22Rv1 (cell line): ENCODE data around the gene MYH9.

ENCODE experiments used
- CTCF ChIP-seq: fragments of 450-650 bp; IDR thresholded peaks from 2 replicates; pipeline ENCODE4 v1.5.1; 2017; ENCODE audit warnings: mild to moderate bottlenecking
- ZFX ChIP-seq: fragments of 450-650 bp; IDR thresholded peaks from 2 replicates; pipeline ENCODE4 v1.6.1; 2017; ENCODE audit warnings: antibody characterized with exemption, borderline replicate concordance

GRCh38 chr22:36320553-36320952 lies 67.2 kb downstream of the MYH9 start:
- TF ChIP-seq CTCF (no peak), ZFX (no peak)
